Measurements from ENCODE around the gene CUL4A.

CUL4A gene

GRCh38 chr13:113176822-113177221 is 32.6 kb upstream of the CUL4A start:
- no peak overlapping the region for H3K4me2 ChIP-seq (ENCODE audit: low read length)
- H2AFZ ChIP-seq (ENCODE audit: low read depth, low read length), result no peak overlapping the region
- TF ChIP-seq EZH2phosphoT487 (IDR thresholded peaks at IDR 0.05; ENCODE audit: low read depth), result no peak
- H3K9ac ChIP-seq (ENCODE audit: low read length), result no peak overlapping the region
- no peaks in the 10 kb centered on the region for H3K4me1 ChIP-seq (ENCODE audit: low read length)
- peaks cover 76% of the 10 kb centered on the region for H3K36me3 ChIP-seq (replicated peaks; ENCODE audit: low read depth, low read length)
- no peaks in the 10 kb centered on the region for H3K27me3 ChIP-seq (ENCODE audit: low read depth, low read length)
- no peak overlapping the region for H3K4me3 ChIP-seq (ENCODE audit: low read length)
- no peaks in the 10 kb centered on the region for H4K20me1 ChIP-seq (ENCODE audit: insufficient read depth, low read length)
- no peak overlapping the region for H3K27ac ChIP-seq (ENCODE audit: low read length)
- H3K79me2 ChIP-seq (ENCODE audit: low read length), result no peaks in the 10 kb centered on the region
- H3K9me3 ChIP-seq (ENCODE audit: insufficient read depth, low read length), result no peaks in the 10 kb centered on the region

DNA sequence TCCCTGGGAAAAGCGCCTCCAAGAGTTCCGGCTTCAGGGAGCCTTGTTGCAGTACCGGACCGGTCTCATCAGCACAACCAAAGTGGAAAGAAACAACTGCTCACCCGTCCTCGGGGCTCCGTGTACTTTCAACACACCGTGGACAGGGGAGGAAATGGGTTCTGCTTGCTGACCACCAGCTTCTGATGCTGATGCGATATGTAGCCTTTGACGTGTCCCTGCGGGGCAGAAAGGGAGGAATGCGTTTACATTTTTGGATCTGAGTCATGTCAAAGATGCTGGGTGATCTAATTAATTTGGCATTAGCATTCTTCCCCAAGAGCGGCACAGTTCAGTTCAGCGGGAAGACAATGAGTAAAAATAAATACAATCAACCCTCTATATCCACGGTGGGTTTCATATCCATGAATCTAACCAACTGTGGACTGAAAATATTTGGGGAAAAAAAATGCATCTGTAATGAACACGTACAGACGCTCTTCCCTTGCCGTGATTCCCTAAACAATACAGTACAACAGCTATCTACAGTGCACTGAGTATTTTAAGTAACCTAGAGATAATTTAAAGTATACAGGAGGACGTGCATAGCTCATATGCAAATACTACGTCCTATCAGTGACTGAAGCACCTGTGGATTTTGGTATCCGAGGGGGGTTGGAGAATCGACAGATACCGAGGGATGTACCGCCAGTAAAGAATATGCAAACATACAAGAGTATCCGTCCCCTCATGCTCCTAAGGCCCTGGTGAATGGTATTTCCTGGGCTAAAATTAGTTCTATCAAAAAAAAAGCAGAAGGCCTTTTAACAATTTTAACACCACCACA is 31.1 kb upstream of the CUL4A start:
- Histone ChIP-seq H3K4me2 (ENCODE audit: low read length) (no peak overlapping the region), H3K4me1 (ENCODE audit: low read length) (no peaks in the 10 kb centered on the region), H2AFZ (ENCODE audit: low read depth, low read length) (no peak overlapping the region), H3K4me3 (ENCODE audit: low read length) (no peak overlapping the region), H3K36me3 (replicated peaks; ENCODE audit: low read depth, low read length) (peaks cover 76% of the 10 kb centered on the region), H3K79me2 (ENCODE audit: low read length) (no peaks in the 10 kb centered on the region), H4K20me1 (ENCODE audit: insufficient read depth, low read length) (no peaks in the 10 kb centered on the region), H3K9me3 (ENCODE audit: insufficient read depth, low read length) (no peaks in the 10 kb centered on the region), H3K27me3 (ENCODE audit: low read depth, low read length) (no peaks in the 10 kb centered on the region), H3K27ac (ENCODE audit: low read length) (no peak overlapping the region), H3K9ac (ENCODE audit: low read length) (no peak overlapping the region)
- TF ChIP-seq CTCF (IDR thresholded peaks at IDR 0.05; ENCODE audit: low read depth, low read length) (no peak), EZH2phosphoT487 (IDR thresholded peaks at IDR 0.05; ENCODE audit: low read depth) (no peak)

GRCh38 chr13:113178896-113179167 is 30.6 kb upstream of the CUL4A start:
- Histone ChIP-seq H3K27me3 (ENCODE audit: low read depth, low read length) (no peaks in the 10 kb centered on the region), H2AFZ (ENCODE audit: low read depth, low read length) (no peak overlapping the region), H3K4me1 (ENCODE audit: low read length) (no peaks in the 10 kb centered on the region), H3K27ac (ENCODE audit: low read length) (no peak overlapping the region), H3K9me3 (ENCODE audit: insufficient read depth, low read length) (no peaks in the 10 kb centered on the region), H3K4me2 (ENCODE audit: low read length) (no peak overlapping the region), H4K20me1 (ENCODE audit: insufficient read depth, low read length) (no peaks in the 10 kb centered on the region), H3K4me3 (ENCODE audit: low read length) (no peak overlapping the region), H3K9ac (ENCODE audit: low read length) (no peak overlapping the region), H3K79me2 (ENCODE audit: low read length) (no peaks in the 10 kb centered on the region), H3K36me3 (replicated peaks; ENCODE audit: low read depth, low read length) (peaks cover 76% of the 10 kb centered on the region)
- TF ChIP-seq CTCF (IDR thresholded peaks at IDR 0.05; ENCODE audit: low read depth, low read length), result no peak
- no peak for TF ChIP-seq EZH2phosphoT487 (IDR thresholded peaks at IDR 0.05; ENCODE audit: low read depth)

DNA sequence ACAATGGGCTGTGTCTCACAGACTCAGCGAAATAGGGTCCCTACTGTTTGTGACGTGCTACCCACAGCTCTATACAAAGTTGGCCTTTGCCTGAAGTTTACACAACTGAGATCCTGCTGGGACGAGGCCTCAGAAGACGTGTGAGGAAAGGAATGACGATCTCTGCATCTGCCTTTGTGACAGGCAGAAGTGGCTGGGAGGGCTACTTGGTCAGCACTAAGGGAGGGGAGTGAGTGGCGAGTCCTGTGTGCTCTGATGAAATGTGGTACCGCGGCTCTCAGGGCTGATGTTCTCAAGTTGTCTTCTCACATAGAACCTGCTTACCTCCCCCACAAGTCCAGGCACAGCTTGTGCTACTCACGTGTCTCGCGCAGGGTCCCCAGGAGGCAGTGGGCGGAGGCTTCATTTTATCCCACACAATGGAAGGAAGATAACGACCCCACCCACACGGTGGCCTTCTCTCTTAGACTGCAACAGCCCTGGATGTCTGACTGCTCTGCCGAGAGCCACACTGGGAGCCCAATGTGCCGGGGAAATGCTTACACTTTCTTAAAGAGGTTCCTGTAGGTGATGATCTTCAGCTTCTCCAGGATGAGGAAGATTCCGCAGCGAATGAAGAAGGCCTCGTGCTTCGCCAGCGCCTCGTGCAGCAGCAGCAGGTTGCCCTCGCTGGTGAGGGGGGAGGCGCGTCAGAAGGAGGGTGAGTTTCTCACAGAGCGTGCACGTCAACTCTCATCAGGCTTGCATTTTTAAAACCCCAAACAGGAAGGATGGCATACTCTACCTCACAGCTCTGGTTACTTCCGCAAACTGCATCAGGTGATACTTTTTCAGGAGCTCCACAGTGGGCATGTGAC is 29.8 kb upstream of the CUL4A start:
- no peaks in the 10 kb centered on the region for H3K4me1 ChIP-seq (ENCODE audit: low read length)
- TF ChIP-seq CTCF (IDR thresholded peaks at IDR 0.05; ENCODE audit: low read depth, low read length) (no peak), EZH2phosphoT487 (IDR thresholded peaks at IDR 0.05; ENCODE audit: low read depth) (no peak)
- no peak overlapping the region for H3K9ac ChIP-seq (ENCODE audit: low read length)
- H3K4me2 ChIP-seq (ENCODE audit: low read length), result no peak overlapping the region
- no peak overlapping the region for H3K4me3 ChIP-seq (ENCODE audit: low read length)
- H4K20me1 ChIP-seq (ENCODE audit: insufficient read depth, low read length), result no peaks in the 10 kb centered on the region
- H3K36me3 ChIP-seq (replicated peaks; ENCODE audit: low read depth, low read length), result peaks cover 78% of the 10 kb centered on the region
- no peak overlapping the region for H3K27ac ChIP-seq (ENCODE audit: low read length)
- no peak overlapping the region for H2AFZ ChIP-seq (ENCODE audit: low read depth, low read length)
- no peaks in the 10 kb centered on the region for H3K79me2 ChIP-seq (ENCODE audit: low read length)
- H3K27me3 ChIP-seq (ENCODE audit: low read depth, low read length), result no peaks in the 10 kb centered on the region
- H3K9me3 ChIP-seq (ENCODE audit: insufficient read depth, low read length), result no peaks in the 10 kb centered on the region

Data from OCI-LY3 (cell line).